ENCODE data around the gene TAF7.
A peak's percentile ranks its signal among the peaks of the same experiment; 100 is the strongest.

Gene TAF7

DNA sequence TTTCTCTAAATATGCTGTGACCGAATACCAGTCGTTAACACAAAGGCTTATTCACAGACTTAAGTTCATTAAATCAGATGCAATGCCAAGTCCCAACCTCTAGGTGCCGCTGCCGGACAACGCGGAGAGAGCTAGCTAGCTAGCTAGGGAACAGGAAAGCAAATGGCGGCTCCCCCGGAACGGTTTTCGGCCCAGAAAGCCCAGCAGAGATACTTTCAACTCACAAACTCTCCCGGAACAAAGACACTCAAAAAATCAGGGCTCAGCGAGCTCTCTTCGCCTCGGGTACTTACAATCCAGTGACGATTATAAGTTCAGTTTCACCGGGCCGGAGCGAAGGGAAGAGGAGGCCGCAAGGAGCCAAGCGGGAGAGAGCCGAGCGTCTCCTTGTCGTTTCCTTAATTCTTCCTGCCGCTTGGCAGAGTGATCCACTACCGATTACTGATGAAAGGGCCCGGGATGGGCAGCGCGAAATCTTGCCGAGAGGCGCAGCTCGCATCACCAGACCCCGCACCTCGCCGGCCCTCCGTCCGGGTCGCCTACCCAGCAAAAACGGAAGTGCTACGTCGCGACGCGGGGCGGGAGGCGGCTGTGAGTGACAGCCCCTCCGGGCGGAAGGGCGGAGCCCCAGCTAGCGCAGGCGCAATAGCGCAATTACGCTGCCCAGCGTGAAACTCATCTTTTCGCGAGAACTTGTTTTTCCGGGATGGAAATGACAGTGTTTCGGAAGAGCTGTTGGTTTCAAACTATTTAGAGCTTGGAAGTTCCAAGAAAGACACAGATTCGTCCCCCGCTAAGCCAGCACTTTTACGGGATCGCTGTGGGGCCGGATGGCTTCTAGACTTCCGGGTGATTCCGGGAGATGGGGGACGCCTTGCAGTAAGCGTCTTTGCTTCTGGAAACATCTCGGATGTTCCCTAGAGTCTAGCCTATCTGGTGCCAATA, at the start of gene TAF7:
TAF7 (minus strand) TSS at position 560 of the 945 bp plus-strand sequence. CDS start 740 bp downstream, outside the sequence.
- DNase-seq (ENCODE audit: low read depth), result peak; percentile 93
- TF ChIP-seq MYC (IDR thresholded peaks at IDR 0.05; ENCODE audit: low read depth, low read length) (0 out of 2 replicates have a peak, but pooled peaks have one; percentile 25), POLR2A (IDR thresholded peaks at IDR 0.05; ENCODE audit: extremely low read depth, insufficient read length) (peak; percentile 97), MAX (IDR thresholded peaks at IDR 0.05; ENCODE audit: low read depth, low read length) (peak; percentile 60), CTCF (IDR thresholded peaks at IDR 0.05; ENCODE audit: low read depth, low read length) (peak; percentile 68)
- peak within 1 kb of the TSS; percentile 91 for H3K4me3 ChIP-seq (ENCODE audit: low read depth, low read length)

GRCh38 chr5:141366016-141366896, 45.7 kb upstream of the TAF7 start:
- TF ChIP-seq MYC (IDR thresholded peaks at IDR 0.05; ENCODE audit: low read depth, low read length) (no peak), MAX (IDR thresholded peaks at IDR 0.05; ENCODE audit: low read depth, low read length) (no peak), POLR2A (IDR thresholded peaks at IDR 0.05; ENCODE audit: extremely low read depth, insufficient read length) (no peak), CTCF (IDR thresholded peaks at IDR 0.05; ENCODE audit: low read depth, low read length) (no peak)
- no peak for DNase-seq (ENCODE audit: low read depth)
- no peak overlapping the region for H3K4me3 ChIP-seq (ENCODE audit: low read depth, low read length)

DNA sequence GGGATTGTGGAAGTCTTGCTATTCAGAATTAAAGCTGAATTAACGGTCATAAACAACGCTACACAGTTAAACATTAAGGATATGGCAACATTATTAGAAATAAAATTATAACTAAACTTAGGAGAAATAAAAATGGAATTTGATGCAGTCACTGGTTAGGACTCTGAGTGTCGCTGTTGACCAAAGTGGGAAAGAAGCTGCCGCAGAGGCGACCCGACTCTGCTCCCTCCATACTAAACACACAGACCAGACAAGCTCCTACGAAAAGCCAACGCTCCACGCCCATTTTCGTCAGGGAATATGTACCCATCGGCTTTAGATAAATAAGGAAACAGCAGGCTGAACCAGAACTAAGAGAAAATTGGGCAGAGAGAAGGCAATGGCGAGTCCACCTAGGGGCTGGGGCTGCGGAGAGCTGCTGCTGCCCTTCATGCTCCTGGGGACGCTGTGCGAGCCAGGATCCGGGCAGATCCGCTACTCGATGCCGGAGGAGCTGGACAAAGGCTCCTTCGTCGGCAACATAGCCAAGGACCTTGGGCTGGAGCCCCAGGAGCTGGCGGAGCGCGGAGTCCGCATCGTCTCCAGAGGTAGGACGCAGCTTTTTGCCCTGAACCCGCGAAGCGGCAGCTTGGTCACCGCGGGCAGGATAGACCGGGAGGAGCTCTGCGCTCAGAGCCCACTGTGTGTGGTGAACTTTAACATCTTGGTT, 43.5 kb upstream of the TAF7 start, which contains the start of gene PCDHGA5:
PCDHGA5 (plus strand) TSS at position 211 of the 709 bp plus-strand sequence; CDS start at position 380, 169 bp downstream.
- H3K4me3 ChIP-seq (ENCODE audit: low read depth, low read length), result no peak within 1 kb of the TSS
- no peak for TF ChIP-seq MYC (IDR thresholded peaks at IDR 0.05; ENCODE audit: low read depth, low read length)
- no peak for TF ChIP-seq CTCF (IDR thresholded peaks at IDR 0.05; ENCODE audit: low read depth, low read length)
- no peak for TF ChIP-seq MAX (IDR thresholded peaks at IDR 0.05; ENCODE audit: low read depth, low read length)
- no peak for TF ChIP-seq POLR2A (IDR thresholded peaks at IDR 0.05; ENCODE audit: extremely low read depth, insufficient read length)
- no peak for DNase-seq (ENCODE audit: low read depth)

DNA sequence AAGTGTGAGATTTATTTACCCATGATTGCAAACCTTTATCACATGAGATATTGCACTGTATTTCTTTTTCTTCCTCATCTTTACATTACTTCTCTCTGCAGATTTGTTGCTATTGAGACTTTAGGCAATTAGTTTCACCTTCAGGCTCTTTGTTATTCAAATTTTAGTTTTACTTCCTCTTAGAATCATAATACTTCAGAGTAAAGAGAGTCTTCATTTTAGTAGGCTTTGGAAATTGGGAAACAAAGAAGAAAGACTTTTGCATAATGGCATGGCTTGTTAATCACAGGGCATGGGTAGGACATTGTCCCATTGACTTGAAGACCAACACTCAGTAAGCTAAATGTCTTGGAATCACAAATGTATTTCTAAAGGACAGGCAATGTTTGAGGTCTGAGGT, 42.1 kb upstream of the TAF7 start:
- TF ChIP-seq POLR2A (IDR thresholded peaks at IDR 0.05; ENCODE audit: extremely low read depth, insufficient read length) (no peak), CTCF (IDR thresholded peaks at IDR 0.05; ENCODE audit: low read depth, low read length) (no peak), MYC (IDR thresholded peaks at IDR 0.05; ENCODE audit: low read depth, low read length) (no peak), MAX (IDR thresholded peaks at IDR 0.05; ENCODE audit: low read depth, low read length) (no peak)
- no peak for DNase-seq (ENCODE audit: low read depth)
- no peak overlapping the region for H3K4me3 ChIP-seq (ENCODE audit: low read depth, low read length)

GRCh38 chr5:141360685-141361084, 40.1 kb upstream of the TAF7 start:
- TF ChIP-seq MYC (IDR thresholded peaks at IDR 0.05; ENCODE audit: low read depth, low read length) (no peak), CTCF (IDR thresholded peaks at IDR 0.05; ENCODE audit: low read depth, low read length) (no peak), MAX (IDR thresholded peaks at IDR 0.05; ENCODE audit: low read depth, low read length) (no peak), POLR2A (IDR thresholded peaks at IDR 0.05; ENCODE audit: extremely low read depth, insufficient read length) (no peak)
- no peak for DNase-seq (ENCODE audit: low read depth)
- peak overlapping the region; percentile 75 for H3K4me3 ChIP-seq (ENCODE audit: low read depth, low read length)

Measured in NB4 (cell line).